SH-SY5Y (cell line): ENCODE results near the gene TRAPPC8.

Experiments
- GATA2 ChIP-seq: IDR thresholded peaks from 2 replicates; pipeline ENCODE4 v1.6.1; 2011; ENCODE audit warnings: mild to moderate bottlenecking, low read depth, low read length
- GATA3 ChIP-seq: IDR thresholded peaks from 2 replicates; pipeline ENCODE4 v1.6.1; 2011; ENCODE audit warnings: low read depth, mild to moderate bottlenecking, low read length, moderate library complexity

DNA sequence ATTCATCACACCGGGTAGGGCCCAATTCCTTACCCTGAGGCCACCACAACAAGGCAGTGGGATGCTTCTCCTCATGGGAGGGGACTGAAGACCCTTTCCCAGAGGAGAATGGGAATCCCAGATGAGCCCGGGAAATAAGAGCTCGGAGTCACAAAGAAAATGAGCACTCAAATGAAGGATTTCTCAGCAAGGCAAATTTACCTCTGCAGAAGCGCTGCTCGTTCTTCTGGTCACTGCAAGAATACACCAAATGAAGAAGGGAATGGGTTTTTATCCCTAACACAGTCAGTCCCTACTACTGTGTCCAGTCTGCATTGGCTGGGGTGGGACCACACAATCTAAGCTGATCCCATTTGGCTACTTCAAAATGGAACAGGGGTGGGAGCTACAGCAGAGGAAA lies 35.7 kb upstream of the TRAPPC8 start:
- TF ChIP-seq GATA3 = no peak
- no peak for TF ChIP-seq GATA2
